HG03575 (cell line): Measurements from ENCODE around the gene CHRNB1.

Experiments used
- ATAC-seq: cut with Tn5 transposase; IDR thresholded peaks from one replicate; pipeline ENCODE4 v1.9.1; 2021; ENCODE audit not compliant: unreplicated experiment, insufficient number of reproducible peaks, low FRiP score; ENCODE audit errors: extremely low read depth

Gene CHRNB1

DNA sequence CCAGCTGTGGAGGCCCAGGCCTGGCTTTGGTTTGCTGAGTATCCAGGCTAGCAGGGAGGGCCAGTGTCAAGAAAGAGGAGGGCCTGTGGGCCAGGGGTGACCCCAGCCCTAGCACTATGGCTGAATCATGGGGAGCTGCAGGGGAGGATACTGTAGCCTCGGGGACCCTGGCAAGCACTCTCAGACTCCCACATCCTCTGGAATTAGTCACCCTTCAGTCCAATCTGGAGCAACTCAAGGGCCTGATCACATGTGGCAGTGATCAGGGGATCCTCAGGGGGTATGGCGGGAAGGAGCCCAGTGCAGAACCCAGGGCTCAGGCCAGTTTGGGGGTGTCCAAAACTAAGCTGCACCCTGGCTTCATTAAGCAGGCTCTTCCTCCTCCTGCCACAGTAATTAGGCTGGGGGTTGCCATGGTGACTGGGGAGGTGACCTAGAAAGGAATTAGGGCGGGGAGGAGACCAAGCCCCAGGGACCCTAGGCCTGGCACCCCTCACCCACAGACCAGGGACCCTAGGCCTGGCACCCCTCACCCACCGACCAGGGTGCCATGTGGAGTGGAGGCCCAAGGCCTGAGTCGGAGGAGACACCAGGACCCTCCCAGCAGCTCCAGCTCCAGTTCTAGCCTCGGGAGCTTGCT lies 31.4 kb upstream of the CHRNB1 start:
- ATAC-seq: no peak

DNA sequence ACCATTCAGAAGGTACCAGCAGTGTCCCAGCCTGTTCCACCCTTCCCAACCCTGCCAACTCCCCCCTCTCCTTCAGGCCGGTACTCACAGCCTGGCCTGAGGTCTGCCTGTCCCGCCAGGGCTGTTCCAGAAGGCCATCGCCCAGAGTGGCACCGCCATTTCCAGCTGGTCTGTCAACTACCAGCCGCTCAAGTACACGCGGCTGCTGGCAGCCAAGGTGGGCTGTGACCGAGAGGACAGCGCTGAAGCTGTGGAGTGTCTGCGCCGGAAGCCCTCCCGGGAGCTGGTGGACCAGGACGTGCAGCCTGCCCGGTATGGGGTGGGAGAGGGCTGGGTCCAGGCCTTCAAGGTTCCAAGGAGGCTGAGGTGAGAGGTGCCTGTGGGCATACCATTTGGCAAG lies 30.0 kb upstream of the CHRNB1 start:
- no peak for ATAC-seq

- no peak for ATAC-seq
Observed at GRCh38 chr17:7415784-7416183, 29.1 kb upstream of the CHRNB1 start.

GRCh38 chr17:7416323-7416722 lies 28.5 kb upstream of the CHRNB1 start:
- ATAC-seq: no peak

GRCh38 chr17:7417056-7417655 lies 27.7 kb upstream of the CHRNB1 start:
- no peak for ATAC-seq

GRCh38 chr17:7418472-7419152 lies 26.2 kb upstream of the CHRNB1 start:
- no peak for ATAC-seq

DNA sequence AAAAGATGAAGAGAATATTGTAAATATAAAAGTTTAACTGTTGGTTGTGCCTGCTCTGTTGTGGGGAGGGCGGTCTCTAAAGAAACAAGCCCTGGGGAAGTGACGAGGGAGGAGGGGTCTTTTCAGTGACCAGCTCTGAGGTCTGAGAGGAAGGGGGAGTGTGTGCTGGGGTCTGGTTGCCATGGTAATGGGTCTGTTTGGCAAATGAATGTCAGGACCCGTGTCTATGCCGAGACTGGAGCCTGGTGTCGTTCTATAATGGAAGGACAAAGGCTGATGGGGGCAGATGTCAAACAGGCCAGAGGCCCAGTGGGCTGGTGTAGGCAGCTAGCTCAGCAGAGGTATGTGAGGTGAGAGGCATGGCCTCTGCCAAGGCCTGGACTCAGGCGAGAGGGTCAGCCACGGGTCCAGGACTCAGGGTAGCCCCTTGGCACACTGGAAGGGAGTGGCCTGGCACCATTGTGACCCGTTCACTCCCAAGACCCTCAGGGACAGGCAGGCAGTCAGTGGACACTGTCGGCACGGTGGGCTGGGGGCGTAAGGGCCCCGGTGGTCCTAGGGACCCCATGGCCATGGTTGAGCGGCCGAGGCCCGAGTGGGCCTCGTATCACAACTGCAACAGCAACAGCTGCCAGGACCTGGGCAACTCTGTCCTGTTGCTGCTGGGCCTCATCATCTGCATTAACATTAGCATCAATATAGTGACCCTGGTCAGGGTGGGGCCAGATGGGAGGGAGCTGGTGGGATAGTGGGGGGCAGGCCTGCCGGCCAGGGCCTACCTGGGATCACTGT lies 24.8 kb upstream of the CHRNB1 start, which contains the start of gene SPEM1:
SPEM1 (plus strand) TSS at position 506 of the 792 bp plus-strand sequence; CDS start at position 567, 61 bp downstream.
- no peak for ATAC-seq

- ATAC-seq: no peak
Observed at GRCh38 chr17:7421186-7421585, 23.7 kb upstream of the CHRNB1 start.

DNA sequence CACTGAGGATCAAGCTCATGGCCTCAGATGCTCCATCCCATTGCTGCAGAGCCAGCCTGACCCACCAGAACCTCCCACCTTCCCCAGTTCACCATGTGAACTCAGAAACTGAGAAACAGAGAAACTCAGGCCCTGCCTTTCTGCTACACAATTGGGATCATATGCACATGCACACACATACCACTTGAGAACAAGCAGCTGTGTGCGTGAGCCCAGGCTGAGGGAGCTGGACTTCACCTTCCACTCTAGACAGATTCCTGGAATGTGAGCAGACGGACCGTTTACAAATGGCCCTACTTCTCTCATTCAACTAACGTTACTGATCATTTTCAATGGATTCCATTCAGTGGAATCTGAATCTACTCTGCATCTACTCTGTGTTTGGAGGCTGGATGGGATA lies 21.2 kb upstream of the CHRNB1 start:
- ATAC-seq: no peak

DNA sequence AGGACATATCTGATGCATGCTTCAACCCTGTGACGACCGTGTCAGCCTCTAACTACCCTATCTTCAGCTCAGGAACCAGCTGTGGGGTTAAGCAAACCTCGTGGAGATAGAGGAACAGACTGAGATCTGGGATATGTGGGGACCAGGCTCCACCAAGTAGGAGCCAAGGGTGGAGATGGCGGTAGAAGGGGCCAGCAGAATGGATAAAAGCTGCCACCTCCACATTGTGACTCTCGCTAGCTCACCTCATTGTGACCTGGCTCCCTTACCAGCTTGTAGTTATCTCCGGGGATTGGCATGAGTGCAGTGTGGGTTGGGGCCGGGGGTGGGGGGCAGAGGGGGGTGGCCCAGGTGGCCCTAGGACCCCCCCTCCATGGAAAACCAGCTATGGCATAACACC lies 19.5 kb upstream of the CHRNB1 start, which contains the start of gene SPEM2:
SPEM2 (plus strand) TSS at position 301 of the 400 bp plus-strand sequence; CDS start at position 374, 73 bp downstream.
- ATAC-seq: no peak

DNA sequence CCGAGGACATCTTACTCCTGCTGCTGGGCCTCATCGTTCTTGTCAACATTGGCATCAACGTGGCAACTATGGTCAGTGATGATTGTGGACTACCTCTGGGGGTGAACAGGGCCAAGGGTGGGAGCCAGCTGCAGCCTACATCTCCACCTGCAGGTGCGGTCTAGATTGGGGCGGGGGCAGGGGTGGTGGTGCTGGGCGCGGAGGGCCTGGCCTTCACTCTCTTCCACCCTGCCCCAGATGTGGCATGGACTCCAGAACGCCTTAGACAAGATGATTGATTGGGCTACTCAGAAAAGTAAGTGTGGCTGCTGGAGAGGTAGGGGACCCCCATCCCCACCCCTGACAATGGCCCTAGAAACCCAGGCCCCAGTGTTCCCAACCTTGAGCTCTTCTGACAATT lies 19.1 kb upstream of the CHRNB1 start:
- no peak for ATAC-seq

DNA sequence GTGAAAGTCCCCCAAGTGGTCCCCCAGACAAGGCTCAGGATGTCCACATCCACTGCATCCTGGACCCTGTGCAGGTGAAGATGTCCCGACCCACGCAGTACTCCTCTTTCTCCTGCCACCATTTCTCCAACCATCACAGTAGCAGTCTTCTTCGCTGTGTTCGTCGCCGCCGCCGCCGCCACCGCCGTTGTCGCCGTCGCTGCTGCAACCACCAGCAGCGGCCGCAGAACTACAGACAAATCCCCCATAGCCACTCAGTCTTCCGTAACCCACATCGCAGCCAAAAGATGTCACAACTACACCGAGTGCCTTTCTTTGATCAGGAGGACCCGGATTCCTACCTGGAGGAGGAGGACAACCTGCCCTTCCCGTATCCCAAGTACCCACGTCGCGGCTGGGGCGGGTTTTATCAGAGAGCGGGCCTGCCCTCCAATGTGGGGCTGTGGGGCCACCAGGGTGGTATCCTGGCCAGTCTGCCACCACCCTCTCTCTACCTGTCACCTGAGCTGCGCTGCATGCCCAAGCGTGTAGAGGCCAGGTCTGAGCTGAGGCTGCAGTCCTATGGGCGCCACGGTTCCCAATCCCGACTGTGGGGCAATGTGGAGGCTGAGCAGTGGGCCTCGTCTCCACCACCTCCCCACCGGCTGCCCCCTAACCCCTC lies 18.5 kb upstream of the CHRNB1 start:
- ATAC-seq: no peak

DNA sequence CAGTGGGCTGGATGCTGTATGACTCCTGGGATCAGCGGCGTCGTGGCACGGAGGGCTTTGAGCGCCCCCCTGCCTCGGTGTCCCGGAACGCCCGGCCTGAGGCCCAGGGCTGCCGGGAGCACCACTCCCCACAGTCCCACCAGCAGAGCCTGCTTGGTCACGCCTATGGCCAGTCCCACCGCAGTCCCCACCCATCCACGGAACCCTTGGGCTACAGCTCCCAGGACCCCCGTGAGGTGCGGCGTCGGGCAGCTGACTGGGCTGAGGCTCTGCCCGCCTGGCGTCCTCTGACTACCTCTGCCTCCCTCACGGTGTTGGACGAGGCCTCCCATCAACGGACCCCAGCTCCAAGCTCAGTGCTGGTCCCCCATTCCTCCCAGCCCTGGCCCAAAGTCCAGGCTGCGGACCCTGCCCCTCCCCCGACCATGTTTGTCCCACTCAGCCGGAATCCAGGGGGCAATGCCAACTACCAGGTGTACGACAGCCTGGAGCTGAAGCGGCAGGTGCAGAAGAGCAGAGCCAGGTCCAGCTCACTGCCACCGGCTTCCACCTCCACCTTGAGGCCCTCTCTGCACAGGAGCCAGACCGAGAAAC lies 17.9 kb upstream of the CHRNB1 start:
- no peak for ATAC-seq

DNA sequence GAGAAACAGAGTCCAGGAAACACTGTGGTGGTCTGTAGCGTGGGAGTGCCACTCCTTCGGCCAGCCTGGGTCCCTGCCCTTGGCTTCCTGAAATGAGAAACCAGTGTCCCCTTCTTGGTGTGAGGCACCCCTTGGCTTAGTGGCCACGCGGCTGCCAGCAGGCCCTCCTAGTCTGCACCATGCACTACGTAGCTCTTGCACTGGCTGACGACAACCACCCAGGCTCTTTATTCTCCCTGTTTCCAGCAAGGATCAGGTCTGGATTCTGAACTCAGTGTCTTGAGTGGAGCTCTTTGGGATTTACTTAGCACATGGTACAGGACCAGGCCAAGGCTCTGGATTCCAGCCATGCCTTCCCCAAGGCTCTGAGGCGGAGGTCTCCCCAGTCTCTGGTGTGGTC lies 17.3 kb upstream of the CHRNB1 start:
- ATAC-seq: no peak

- no peak for ATAC-seq
Observed at GRCh38 chr17:7428557-7428956, 16.3 kb upstream of the CHRNB1 start, which contains the start of gene SPEM3. TSS of gene SPEM3 (plus strand) at chr17:7428857. CDS start at chr17:7428903, 46 bp downstream.

GRCh38 chr17:7429722-7430121 lies 15.1 kb upstream of the CHRNB1 start:
- no peak for ATAC-seq

GRCh38 chr17:7431231-7431630 lies 13.6 kb upstream of the CHRNB1 start:
- ATAC-seq: no peak

GRCh38 chr17:7432296-7432695 lies 12.6 kb upstream of the CHRNB1 start:
- ATAC-seq: no peak
